Measurements from ENCODE around the gene TOX3.

GRCh38 chr16:52578007-52578828 is 31.3 kb upstream of the TOX3 start:
- TF ChIP-seq CTCF (conservative IDR thresholded peaks at IDR 0.05) = no peak
- no peak for TF ChIP-seq ZFX (IDR thresholded peaks at IDR 0.05)

Measured in C4-2B (cell line).